Kidney epithelial cell (primary cell): ENCODE data around the gene SELPLG. TPM values are rescaled to one million over a fixed set of nuclear protein-coding genes. Genes with fewer than 3 reads are reported as not detected.

Experiments used
- DNase-seq: peaks from one replicate; pipeline ENCODE4 v3.0.0-alpha.2; 2010; ENCODE audit warnings: low read depth
- H3K27me3 ChIP-seq: 2 replicates; pipeline ENCODE4 v1.6.0; 2011; ENCODE audit warnings: low read length; ENCODE audit not compliant: control insufficient read depth, insufficient read depth
- H3K36me3 ChIP-seq: 2 replicates; pipeline ENCODE4 v1.5.1; 2011; ENCODE audit warnings: low read length; ENCODE audit not compliant: control insufficient read depth, insufficient read depth
- H3K4me3 ChIP-seq: 2 replicates; pipeline ENCODE4 v1.5.1; 2011; ENCODE audit warnings: low read depth, mild to moderate bottlenecking, control low read depth, low read length
- CTCF ChIP-seq: IDR thresholded peaks from 2 replicates; pipeline ENCODE4 v1.5.1; 2011; ENCODE audit warnings: mild to moderate bottlenecking, moderate library complexity, low read length, control low read depth, inconsistent platforms; ENCODE audit not compliant: insufficient read depth, poor library complexity, severe bottlenecking
- total RNA-seq: library from RNA; depleted of rRNA; stranded (reverse); fragments of >200 nt; gene quantifications from 2 replicates; pipeline ENCODE4 v1.2.3, GENCODE V29; 2015

Gene SELPLG
- total RNA-seq, 1 donor from 2014 or later, result 0.42 TPM

GRCh38 chr12:108676707-108677106 lies 43.0 kb upstream of the SELPLG start:
- H3K36me3 ChIP-seq, result no peaks in the 10 kb centered on the region
- H3K4me3 ChIP-seq, result no peak overlapping the region
- no peaks in the 10 kb centered on the region for H3K27me3 ChIP-seq

GRCh38 chr12:108675792-108676191 lies 42.1 kb upstream of the SELPLG start:
- Histone ChIP-seq H3K36me3 (no peaks in the 10 kb centered on the region), H3K4me3 (no peak overlapping the region), H3K27me3 (no peaks in the 10 kb centered on the region)
- no peak for TF ChIP-seq CTCF
- DNase-seq, result no peak

More at GRCh38 chr12:108676707-108677106, 43.0 kb upstream of the SELPLG start:
- DNase-seq, result no peak
- no peak for TF ChIP-seq CTCF

- Histone ChIP-seq H3K27me3 (no peaks in the 10 kb centered on the region), H3K4me3 (no peak overlapping the region), H3K36me3 (no peaks in the 10 kb centered on the region)
- no peak for TF ChIP-seq CTCF
- DNase-seq, result no peak
Observed at GRCh38 chr12:108672054-108672453, 38.4 kb upstream of the SELPLG start.

GRCh38 chr12:108671110-108671509 lies 37.4 kb upstream of the SELPLG start:
- no peak for DNase-seq
- no peak overlapping the region for H3K4me3 ChIP-seq
- no peaks in the 10 kb centered on the region for H3K36me3 ChIP-seq
- no peaks in the 10 kb centered on the region for H3K27me3 ChIP-seq
- no peak for TF ChIP-seq CTCF

GRCh38 chr12:108670066-108670631 lies 36.5 kb upstream of the SELPLG start:
- Histone ChIP-seq H3K4me3 (no peak overlapping the region), H3K27me3 (no peaks in the 10 kb centered on the region), H3K36me3 (no peaks in the 10 kb centered on the region)
- no peak for TF ChIP-seq CTCF
- no peak for DNase-seq

- H3K4me3 ChIP-seq, result no peak overlapping the region
- no peaks in the 10 kb centered on the region for H3K27me3 ChIP-seq
- no peaks in the 10 kb centered on the region for H3K36me3 ChIP-seq
- DNase-seq, result no peak
- TF ChIP-seq CTCF, result no peak
Observed at GRCh38 chr12:108668542-108668941, 34.8 kb upstream of the SELPLG start.
